Measurements from ENCODE around the gene SELPLG.

- TF ChIP-seq CTCF (IDR thresholded peaks at IDR 0.05), result no peak
- TF ChIP-seq POLR2A (IDR thresholded peaks at IDR 0.05), result no peak
Observed at GRCh38 chr12:108589028-108589839, 44.5 kb downstream of the SELPLG start.
